SK-N-SH (cell line): Measurements from ENCODE around the gene RBM4. TPM values are rescaled to one million over a fixed set of nuclear protein-coding genes. Genes with fewer than 3 reads are reported as not detected.

Source experiments
- CTCF ChIA-PET: fragments of 300-600, 350-600 bp; formaldehyde crosslinking; extraction: SDS; loops from one replicate; lab custom pipeline; 2021; lab: Yijun Ruan, JAX
- POLR2A ChIA-PET: fragments of 350-600 bp; sonication (Branson Sonifier 250); formaldehyde crosslinking; extraction: SDS; loops from one replicate; lab custom pipeline; 2020; ENCODE audit warnings: antibody characterized with exemption, inconsistent platforms; lab: Yijun Ruan, JAX
- DNase-seq: peaks from one replicate; pipeline ENCODE4 v3.0.0; 2012
- H2AFZ ChIP-seq: fragments of 200-600 bp; sonication (generic); 2 replicates; pipeline ENCODE4 v1.8.1; 2016; ENCODE audit warnings: antibody characterized with exemption, mild to moderate bottlenecking, low read depth
- H3F3A ChIP-seq: fragments of 200-600 bp; sonication (generic); replicated peaks from 2 replicates; pipeline ENCODE3; 2016; ENCODE audit warnings: antibody characterized with exemption, mild to moderate bottlenecking; ENCODE audit not compliant: insufficient read depth
- H3K27ac ChIP-seq, 2 experiments: fragments of 200-500 bp in 1 of 2; fragments of 200-600 bp in 1 of 2; sonication (Bioruptor generic) in 1 of 2; sonication (generic), shearing (Covaris generic) in 1 of 2; 2 replicates each; pipeline versions ENCODE4 v1.5.1 to v1.6.1; 2014 to 2016; ENCODE audit warnings: low read depth in 2 of 2, inconsistent platforms in 1 of 2, low read length in 1 of 2, mild to moderate bottlenecking in 1 of 2, mixed read lengths in 1 of 2
- H3K27me3 ChIP-seq: fragments of 200-600 bp; sonication (generic), shearing (Covaris generic); 2 replicates; pipeline ENCODE4 v1.6.1; 2016; ENCODE audit warnings: mixed run types; ENCODE audit not compliant: insufficient read depth
- H3K36me3 ChIP-seq, 2 experiments: fragments of 200-500 bp in 1 of 2; fragments of 200-600 bp in 1 of 2; sonication (Bioruptor generic) in 1 of 2; sonication (generic) in 1 of 2; replicated peaks in 1 of 2; 2 replicates each; pipeline versions ENCODE3 to v1.5.1; 2014 to 2016; ENCODE audit warnings: low read length in 1 of 2, mild to moderate bottlenecking in 1 of 2; ENCODE audit not compliant: insufficient read depth in 2 of 2, control insufficient read depth in 1 of 2
- H3K4me1 ChIP-seq, 2 experiments: fragments of 200-500 bp in 1 of 2; fragments of 200-600 bp in 1 of 2; sonication (Bioruptor generic) in 1 of 2; sonication (generic), shearing (Covaris generic) in 1 of 2; 2 replicates each; pipeline versions ENCODE4 v1.5.1 to v1.6.1; 2014 to 2016; ENCODE audit warnings: low read depth in 1 of 2, low read length in 1 of 2, mixed run types in 1 of 2; ENCODE audit not compliant: insufficient read depth in 2 of 2, control insufficient read depth in 1 of 2
- H3K4me2 ChIP-seq: fragments of 200-600 bp; sonication (generic), shearing (Covaris generic); 2 replicates; pipeline ENCODE4 v1.6.1; 2017; ENCODE audit warnings: mixed run types
- H3K4me3 ChIP-seq, 2 experiments: fragments of 200-500 bp in 1 of 2; fragments of 200-600 bp in 1 of 2; sonication (Bioruptor generic) in 1 of 2; sonication (generic), shearing (Covaris generic) in 1 of 2; 2 replicates each; pipeline versions ENCODE4 v1.5.1 to v1.8.1; 2014 to 2016; ENCODE audit warnings: low read depth in 2 of 2, inconsistent platforms in 1 of 2, low read length in 1 of 2, mild to moderate bottlenecking in 1 of 2, mixed read lengths in 1 of 2, moderate library complexity in 1 of 2
- H3K79me2 ChIP-seq: fragments of 200-600 bp; sonication (generic); 2 replicates; pipeline ENCODE4 v1.8.1; 2017; ENCODE audit warnings: mild to moderate bottlenecking; ENCODE audit not compliant: insufficient read depth
- H3K9ac ChIP-seq: fragments of 200-600 bp; sonication (generic); 2 replicates; pipeline ENCODE4 v1.6.1; 2017; ENCODE audit warnings: mixed run types
- H3K9me2 ChIP-seq: fragments of 200-600 bp; sonication (generic); 2 replicates; pipeline ENCODE4 v1.6.1; 2017; ENCODE audit warnings: mixed run types
- H3K9me3 ChIP-seq: fragments of 200-600 bp; sonication (generic); 2 replicates; pipeline ENCODE4 v1.6.1; 2017; ENCODE audit warnings: mixed run types, mild to moderate bottlenecking, moderate library complexity
- H4K20me1 ChIP-seq: fragments of 200-600 bp; sonication (generic); 2 replicates; pipeline ENCODE4 v1.6.1; 2017; ENCODE audit warnings: mild to moderate bottlenecking, mixed run types; ENCODE audit not compliant: insufficient read depth
- CTCF ChIP-seq: fragments of 200-600 bp; sonication (generic); IDR thresholded peaks from 2 replicates; pipeline ENCODE4 v1.6.1; 2017; ENCODE audit warnings: antibody characterized with exemption, mild to moderate bottlenecking, moderate library complexity
- EP300 ChIP-seq, 2 experiments: IDR thresholded peaks; 2 replicates each; pipeline versions ENCODE4 v1.4.0 to v1.6.1; 2012; ENCODE audit warnings: borderline replicate concordance in 1 of 2, low read depth in 1 of 2, low read length in 1 of 2
- GABPA ChIP-seq: IDR thresholded peaks from 2 replicates; pipeline ENCODE4 v1.4.0; 2012; ENCODE audit warnings: low read depth, mild to moderate bottlenecking
- IRF3 ChIP-seq: fragments of 150-350 bp; IDR thresholded peaks from 2 replicates; pipeline ENCODE4 v1.6.1; 2016; ENCODE audit warnings: mild to moderate bottlenecking, low read depth, low read length
- RXRA ChIP-seq: IDR thresholded peaks from 2 replicates; pipeline ENCODE4 v1.4.0; 2012; ENCODE audit warnings: low read depth, mild to moderate bottlenecking, borderline replicate concordance
- TEAD4 ChIP-seq: IDR thresholded peaks from 2 replicates; pipeline ENCODE4 v1.4.0; 2012; ENCODE audit warnings: mild to moderate bottlenecking, borderline replicate concordance; ENCODE audit not compliant: insufficient read depth
- ZBTB33 ChIP-seq: IDR thresholded peaks from 2 replicates; pipeline ENCODE4 v1.4.0; 2012; ENCODE audit warnings: low read depth, borderline replicate concordance
- WGBS: methylation state at CpG from one replicate; pipeline ENCODE4 v1.1.6; 2017; ENCODE audit warnings: low lambda C conversion rate; 5-methylcytosine and 5-hydroxymethylcytosine counted together
- polyA plus RNA-seq, 3 experiments: library from polyadenylated mRNA; depleted of rRNA; stranded (reverse); fragments of >200 nt; gene quantifications; 2 replicates each; pipeline ENCODE4 v1.2.3, GENCODE V29; 2012

RBM4 gene
- polyA plus RNA-seq, 1 of the 3 experiments (the other 2 are of a cell fraction): 202 TPM

- no peak for TF ChIP-seq RXRA
- no peak for TF ChIP-seq ZBTB33
- no peak for TF ChIP-seq GABPA
- H3K9ac ChIP-seq: no peak overlapping the region
- no peak overlapping the region for H3K4me3 ChIP-seq
- H3K79me2 ChIP-seq: peaks cover 9% of the 10 kb centered on the region; the same call in 1 of the 2 replicates
- no peak overlapping the region for H3K27ac ChIP-seq
- no peak overlapping the region for H3K4me2 ChIP-seq
- H3K27me3 ChIP-seq: no peaks in the 10 kb centered on the region
- peaks cover 7% of the 10 kb centered on the region for H3F3A ChIP-seq
- WGBS: no CpG with 5 or more reads among the region's 6 CpGs
- H4K20me1 ChIP-seq: no peaks in the 10 kb centered on the region
- H3K9me3 ChIP-seq: no peaks in the 10 kb centered on the region
- H3K36me3 ChIP-seq: peaks cover 5 to 11% of the 10 kb centered on the region in 2 experiments
- no peak overlapping the region for H2AFZ ChIP-seq
- DNase-seq: no peak
- H3K9me2 ChIP-seq: no peaks in the 10 kb centered on the region
- ChIA-PET POLR2A (no interaction called here), CTCF (interaction anchor here (1.2 kb wide), 1 partner anchor 80 kb away, joined by 3 read pairs; no protein-coding TSS in a partner anchor)
- H3K4me1 ChIP-seq: peaks cover 6 to 12% of the 10 kb centered on the region in 2 experiments; a peak in 1 of 4 replicates
Measured at GRCh38 chr11:66598993-66599392, 39.5 kb upstream of the RBM4 start.

- Histone ChIP-seq H3K27me3 (no peaks in the 10 kb centered on the region), H2AFZ (no peak overlapping the region), H3K9me2 (no peaks in the 10 kb centered on the region), H3K4me3 (no peak overlapping the region), H3K4me2 (no peak overlapping the region), H3K79me2 (no peaks in the 10 kb centered on the region), H3K9me3 (no peaks in the 10 kb centered on the region), H3K4me1 (peaks cover 3 to 8% of the 10 kb centered on the region in 2 experiments; a peak in 1 of 4 replicates), H3K9ac (no peak overlapping the region), H3K27ac (no peak overlapping the region), H3F3A (peaks cover 7% of the 10 kb centered on the region), H3K36me3 (peaks cover 5 to 18% of the 10 kb centered on the region in 2 experiments), H4K20me1 (no peaks in the 10 kb centered on the region)
- no peak for DNase-seq
- no peak for TF ChIP-seq IRF3
- TF ChIP-seq GABPA: no peak
- TF ChIP-seq EP300 (IDR thresholded peaks at IDR 0.05; ENCODE audit: borderline replicate concordance in 1 of 2, low read depth in 1 of 2, low read length in 1 of 2): no peak
- TF ChIP-seq CTCF: no peak
- TF ChIP-seq TEAD4: no peak
- ChIA-PET CTCF (interaction anchor here (1.4 kb wide), 1 partner anchor 78 kb away, joined by 3 read pairs; no protein-coding TSS in a partner anchor), POLR2A (no interaction called here)
- 100% methylated on average over 2 of the region's 2 CpGs for WGBS
Measured at GRCh38 chr11:66600219-66600618, 38.3 kb upstream of the RBM4 start.
